GM12892 (cell line): Measurements from ENCODE around the gene TTLL6.

Source experiments
- POLR2A ChIP-seq: IDR thresholded peaks from 2 replicates; pipeline ENCODE4 v1.6.1; 2011; ENCODE audit warnings: low read depth, low read length, control low read depth
- POLR2AphosphoS5 ChIP-seq: IDR thresholded peaks from 2 replicates; pipeline ENCODE4 v1.6.1; 2011; ENCODE audit warnings: low read depth, low read length, control low read depth

DNA sequence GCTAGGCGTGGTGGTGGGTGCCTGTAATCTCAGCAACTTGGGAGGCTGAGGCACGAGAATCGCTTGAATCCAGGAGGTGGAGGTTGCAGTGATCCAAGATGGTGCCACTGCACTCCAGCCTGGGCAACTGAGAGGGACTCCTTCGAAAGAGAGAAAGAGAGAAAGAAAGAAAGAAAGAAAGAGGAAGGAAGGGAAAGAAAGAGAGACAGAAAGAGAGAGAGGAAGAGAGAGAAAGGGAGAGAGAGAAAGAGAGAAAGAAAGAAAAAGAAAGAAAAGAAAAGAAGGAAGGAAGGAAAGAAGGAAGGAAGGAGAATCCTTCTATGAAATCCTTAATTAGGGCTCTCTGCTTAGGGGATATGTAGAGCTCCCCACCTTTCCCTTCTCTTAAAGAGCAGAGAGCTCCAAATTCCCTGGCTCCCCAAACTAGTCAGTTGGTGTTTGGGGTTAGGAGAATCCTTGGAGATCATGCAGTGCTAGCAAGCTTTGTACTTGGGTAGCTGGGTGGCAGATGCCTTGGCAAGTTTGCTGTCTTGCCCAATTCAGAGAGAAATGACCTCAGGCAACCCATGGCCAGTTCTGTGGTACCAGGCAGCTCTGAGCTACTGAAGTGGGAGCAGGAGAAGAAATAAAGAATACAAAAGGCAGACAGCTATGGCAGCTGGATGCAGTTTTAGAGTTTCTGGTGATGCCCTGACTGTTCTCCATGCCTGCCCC is 79.5 kb downstream of the TTLL6 start:
- TF ChIP-seq POLR2A: no peak
- TF ChIP-seq POLR2AphosphoS5: no peak
